Fibroblast of skin of left biceps (primary cell): ENCODE results near the gene ANKRD27.
"Not testable (repeated sequence)": the region's sequence is repeated elsewhere in the genome, so short reads cannot be mapped to it uniquely, and the experiment has no call there.

Experiments used
- DNase-seq, 2 experiments: peaks; one replicate each; pipeline ENCODE4 v3.0.0-alpha.2; 2013; ENCODE audit warnings: low read depth in 2 of 2

The ANKRD27 gene

GRCh38 chr19:32605544-32605943, 69.4 kb downstream of the ANKRD27 start:
- no peak for DNase-seq

- no peak for DNase-seq
These were observed 71.0 kb downstream of the ANKRD27 start for GRCh38 chr19:32603961-32604360.

- peak; percentile 12 to 13 for DNase-seq
These were observed 75.2 kb downstream of the ANKRD27 start for GRCh38 chr19:32599736-32600157.

GRCh38 chr19:32599258-32599657, 75.7 kb downstream of the ANKRD27 start:
- DNase-seq, result no peak

- no peak for DNase-seq
These were observed 77.0 kb downstream of the ANKRD27 start for GRCh38 chr19:32598022-32598421.

GRCh38 chr19:32595491-32595890, 79.5 kb downstream of the ANKRD27 start:
- no peak for DNase-seq

DNA sequence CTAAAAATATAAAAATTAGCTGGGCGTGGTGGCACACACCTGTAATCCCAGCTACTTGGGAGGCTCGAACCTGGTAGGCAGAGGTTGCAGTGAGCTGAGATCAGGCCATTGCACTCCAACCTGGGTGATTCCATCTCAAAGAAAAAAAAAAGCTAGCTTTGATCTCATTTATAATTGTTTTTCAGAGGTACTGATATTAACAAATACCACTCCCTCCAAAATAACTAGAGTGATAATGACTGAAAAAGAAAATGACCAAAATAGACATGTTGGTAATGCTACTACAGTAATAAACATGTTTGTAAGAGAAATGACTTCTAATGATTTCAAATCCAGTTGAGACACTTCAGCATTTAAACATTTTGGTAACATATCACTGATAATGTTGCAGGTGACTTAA, 81.0 kb downstream of the ANKRD27 start:
- DNase-seq, result no peak

- DNase-seq, result not testable (repeated sequence)
These were observed 87.1 kb downstream of the ANKRD27 start for GRCh38 chr19:32587747-32588504.

- peak in 1 of 2 experiments; percentile 9 for DNase-seq
These were observed 93.2 kb downstream of the ANKRD27 start for GRCh38 chr19:32581705-32582179.

- peak; percentile 75 to 80 for DNase-seq
These were observed 93.9 kb downstream of the ANKRD27 start, which contains the start of gene PDCD5 for GRCh38 chr19:32580901-32581704. Gene PDCD5 (plus strand): TSS chr19:32581190. CDS start chr19:32581262, 72 bp downstream.

DNA sequence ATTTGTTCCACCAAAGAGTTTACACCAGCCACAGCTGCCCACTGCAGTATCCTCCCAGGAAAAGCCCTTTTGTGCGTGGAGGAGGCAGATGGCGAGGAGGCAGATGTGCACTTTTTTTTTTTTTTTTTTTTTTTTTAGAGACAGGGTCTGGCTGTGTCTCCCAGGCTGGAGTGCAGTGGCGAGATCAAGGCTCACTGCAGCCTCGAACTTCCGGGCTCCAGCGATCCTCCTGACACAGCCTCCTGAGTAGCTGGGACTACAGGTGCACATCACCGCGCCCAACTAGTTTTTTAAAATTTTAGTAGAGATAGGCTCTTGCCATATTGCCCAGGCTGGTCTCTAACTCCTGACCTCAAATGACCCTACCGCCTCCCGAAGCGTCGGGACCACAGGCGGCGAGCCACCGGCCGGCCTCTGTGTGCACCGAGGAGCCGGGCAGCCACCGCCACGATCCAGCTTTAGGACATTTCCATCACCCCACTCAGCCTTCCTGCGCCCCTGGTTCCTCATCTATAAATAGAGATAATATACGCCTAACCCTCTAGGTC, 94.6 kb downstream of the ANKRD27 start:
- no peak for DNase-seq

DNA sequence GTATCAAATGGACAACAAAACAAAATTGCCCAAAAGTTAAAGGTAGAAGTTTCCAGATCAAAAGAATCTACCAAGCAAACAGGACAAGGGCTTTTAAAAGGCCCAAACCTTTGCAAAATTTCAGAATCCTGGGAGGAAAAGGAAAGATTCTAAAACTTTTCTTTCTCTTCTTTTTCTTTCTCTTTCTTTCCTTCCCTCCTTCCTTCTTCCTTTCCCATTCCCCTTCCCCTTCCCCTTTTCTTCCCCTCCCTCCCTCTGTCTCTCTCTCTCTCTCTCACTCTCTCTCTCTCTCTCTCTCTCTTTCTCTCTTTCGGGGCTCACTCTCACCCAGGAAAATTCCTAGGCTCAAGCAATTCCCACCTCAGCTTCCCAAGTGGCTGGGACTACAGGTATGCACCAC, 98.2 kb downstream of the ANKRD27 start:
- DNase-seq, result no peak

GRCh38 chr19:32573492-32573794, 101.5 kb downstream of the ANKRD27 start:
- no peak for DNase-seq

GRCh38 chr19:32572700-32573491, 102.1 kb downstream of the ANKRD27 start:
- DNase-seq, result not testable (repeated sequence)

DNA sequence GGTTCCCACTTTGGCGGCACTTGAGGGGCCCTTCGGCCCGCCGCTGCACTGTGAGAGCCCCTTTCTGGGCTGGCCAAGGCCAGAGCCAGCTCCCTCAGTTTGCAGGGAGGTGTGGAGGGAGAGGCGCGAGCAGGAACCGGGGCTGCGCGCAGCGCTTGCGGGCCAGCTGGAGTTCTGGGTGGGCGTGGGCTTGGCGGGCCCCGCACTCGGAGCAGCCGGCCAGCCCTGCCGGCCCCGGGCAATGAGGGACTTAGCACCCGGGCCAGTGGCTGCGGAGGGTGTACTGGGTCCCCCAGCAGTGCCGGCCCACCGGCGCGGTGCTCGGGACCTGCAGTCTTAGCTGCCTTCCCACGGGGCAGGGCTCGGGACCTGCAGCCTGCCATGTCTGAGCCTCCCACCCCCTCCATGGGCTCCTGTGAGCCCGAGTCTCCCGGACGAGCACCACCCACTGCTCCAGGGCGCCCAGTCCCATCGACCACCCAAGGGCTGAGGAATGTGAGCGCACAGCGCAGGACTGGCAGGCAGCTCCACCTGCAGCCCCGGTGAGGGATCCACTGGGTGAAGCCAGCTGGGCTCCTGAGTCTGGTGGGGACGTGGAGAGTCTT, 103.4 kb downstream of the ANKRD27 start:
- not testable (repeated sequence) for DNase-seq

DNA sequence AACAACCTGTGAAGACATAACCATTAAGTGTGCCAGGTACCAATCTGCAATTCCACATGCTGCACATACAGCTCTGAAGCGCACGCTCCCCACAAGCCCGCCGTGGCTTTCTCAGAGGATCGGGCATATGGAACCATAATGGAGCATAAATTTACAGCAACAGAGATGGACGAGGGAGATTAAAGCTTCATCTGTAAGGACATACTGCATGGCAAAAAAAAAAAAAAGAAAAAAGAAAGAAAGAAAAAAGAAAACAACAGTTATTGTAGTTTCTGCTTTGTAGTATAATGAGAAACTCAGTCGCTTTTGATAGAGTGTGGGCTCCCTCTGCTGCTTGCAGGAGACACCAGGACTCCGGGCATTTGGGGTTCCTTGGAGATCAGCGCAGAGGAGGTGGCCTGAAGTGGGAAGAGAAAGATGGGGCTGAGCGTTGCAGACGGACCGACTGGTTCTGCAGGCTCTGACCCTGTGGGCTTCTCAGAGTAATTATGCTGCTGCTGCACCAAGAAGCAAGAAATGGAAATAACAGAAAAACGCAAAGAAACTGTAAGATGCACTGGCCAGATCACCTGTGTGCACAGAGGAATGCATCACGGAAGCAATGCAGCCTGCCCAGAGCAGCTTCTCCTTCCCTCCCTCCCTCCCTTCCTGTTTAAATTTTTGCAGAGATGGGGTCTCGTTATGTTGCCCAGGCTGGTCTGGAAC, 104.7 kb downstream of the ANKRD27 start:
- DNase-seq, result no peak

DNA sequence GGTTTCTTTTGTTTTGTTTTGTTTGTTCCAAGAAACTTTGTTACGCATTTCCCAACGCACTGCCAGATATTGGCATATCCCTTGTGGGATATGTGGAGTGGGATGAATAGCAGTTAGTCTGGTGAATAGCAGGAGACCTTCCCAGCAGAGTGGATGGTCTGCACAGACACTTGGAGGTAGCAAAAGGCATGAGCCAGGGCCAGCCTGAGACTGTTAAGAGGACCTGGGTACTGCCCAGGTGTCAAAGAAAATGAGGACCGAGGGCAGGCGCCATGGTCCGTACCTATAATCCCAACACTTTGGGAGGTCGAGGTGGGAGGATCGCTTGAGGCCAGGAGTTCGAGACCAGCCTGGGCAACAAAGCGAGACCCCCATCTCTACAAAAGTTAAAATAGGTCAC, 107.5 kb downstream of the ANKRD27 start:
- DNase-seq, result no peak

DNA sequence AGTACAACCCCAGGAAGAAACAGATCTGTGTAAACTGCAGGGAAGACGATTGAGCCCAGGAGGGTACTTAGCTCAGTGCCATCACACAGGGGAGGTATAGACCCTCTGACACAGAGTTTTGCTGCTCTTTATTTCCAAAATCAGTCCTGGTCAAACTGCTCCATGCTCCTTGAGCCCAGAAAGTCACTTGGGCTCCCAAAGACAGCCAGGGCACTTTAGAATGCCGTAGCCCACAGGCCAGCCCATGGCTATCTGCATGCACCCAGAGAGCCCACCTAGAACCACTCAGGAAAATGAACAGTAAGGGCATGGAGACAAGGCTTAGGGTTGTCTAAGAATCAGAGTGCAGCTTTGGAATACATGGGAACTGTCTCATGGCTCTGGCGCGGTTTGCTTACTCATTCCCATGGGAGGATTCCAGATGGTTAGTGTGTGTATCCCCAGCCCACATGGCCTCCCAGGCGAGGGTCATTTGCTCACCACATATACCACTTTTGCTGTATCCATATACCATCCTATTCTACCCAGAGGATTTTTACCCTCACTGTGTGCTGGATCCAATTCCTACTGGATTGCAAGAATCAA, 108.6 kb downstream of the ANKRD27 start:
- DNase-seq, result no peak

- DNase-seq, result no peak
These were observed 111.2 kb downstream of the ANKRD27 start for GRCh38 chr19:32563761-32564160.

DNA sequence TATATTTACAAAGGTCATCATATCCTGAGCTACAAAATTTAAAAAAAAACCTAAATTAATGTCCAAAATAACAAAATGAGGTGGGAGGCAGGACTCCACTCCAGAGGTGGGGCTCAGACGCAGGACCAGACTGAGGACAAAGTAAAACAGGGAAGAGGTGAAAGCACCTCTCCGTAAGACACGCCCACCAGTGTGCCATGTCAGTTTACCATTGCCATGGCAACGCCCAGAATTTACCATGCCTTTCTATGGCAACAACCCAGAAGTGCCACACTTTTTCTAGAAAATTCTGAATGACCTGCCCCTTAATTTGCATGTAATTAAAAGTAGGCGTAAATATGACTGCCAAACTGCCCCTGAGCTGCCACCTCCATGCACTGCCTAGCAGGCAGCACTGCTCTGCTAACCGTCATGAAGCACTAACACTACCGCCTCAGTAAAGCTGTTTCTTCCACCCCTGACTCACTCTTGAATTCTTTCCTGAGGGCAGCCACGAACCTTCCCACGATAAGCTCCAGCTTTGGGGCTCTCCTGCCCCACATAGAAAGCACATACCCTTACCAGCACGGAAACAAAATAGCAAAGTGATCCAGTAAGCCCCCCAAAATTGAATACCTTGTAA, 116.3 kb downstream of the ANKRD27 start:
- DNase-seq, result no peak
